ENCODE data around the gene KCNT2.

The KCNT2 gene

DNA sequence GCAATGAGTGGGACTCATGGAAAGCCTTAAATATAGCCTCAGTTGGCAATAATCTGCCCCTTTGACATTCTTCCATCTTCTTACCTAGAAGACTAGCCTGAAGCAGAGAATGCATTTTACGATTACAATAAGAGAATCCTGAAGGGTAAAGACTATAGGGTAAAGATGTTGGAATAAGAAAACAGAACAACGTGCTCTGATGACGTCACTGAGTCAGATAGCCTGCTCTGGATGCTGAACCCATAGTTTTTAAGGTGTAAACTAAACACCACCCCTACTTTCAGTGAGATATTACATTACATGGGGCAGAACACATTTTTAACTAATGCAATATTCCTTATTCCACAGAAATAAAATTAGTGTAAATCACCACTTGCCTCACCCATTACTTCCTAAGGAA lies 240.4 kb downstream of the KCNT2 start:
- Histone ChIP-seq H3K27me3 (replicated peaks; ENCODE audit: control insufficient read depth, insufficient read depth, low read length) (no peaks in the 10 kb centered on the region), H3K36me3 (ENCODE audit: control insufficient read depth, insufficient read depth, low read length) (no peaks in the 10 kb centered on the region), H3K4me3 (replicated peaks; ENCODE audit: low read depth, low read length) (no peak overlapping the region)
- no peak for TF ChIP-seq CTCF (IDR thresholded peaks at IDR 0.05; ENCODE audit: insufficient read depth, low read length, poor library complexity, severe bottlenecking)
- DNase-seq (ENCODE audit: extremely low read depth, insufficient read length), result no peak

GRCh38 chr1:196366817-196367495 lies 241.3 kb downstream of the KCNT2 start:
- TF ChIP-seq CTCF (IDR thresholded peaks at IDR 0.05; ENCODE audit: insufficient read depth, low read length, poor library complexity, severe bottlenecking), result no peak
- Histone ChIP-seq H3K27me3 (replicated peaks; ENCODE audit: control insufficient read depth, insufficient read depth, low read length) (no peaks in the 10 kb centered on the region), H3K36me3 (ENCODE audit: control insufficient read depth, insufficient read depth, low read length) (no peaks in the 10 kb centered on the region), H3K4me3 (replicated peaks; ENCODE audit: low read depth, low read length) (no peak overlapping the region)
- DNase-seq (ENCODE audit: extremely low read depth, insufficient read length), result no peak

- no peak for TF ChIP-seq CTCF (IDR thresholded peaks at IDR 0.05; ENCODE audit: insufficient read depth, low read length, poor library complexity, severe bottlenecking)
- DNase-seq (ENCODE audit: extremely low read depth, insufficient read length), result no peak
- H3K4me3 ChIP-seq (replicated peaks; ENCODE audit: low read depth, low read length), result no peak overlapping the region
- H3K27me3 ChIP-seq (replicated peaks; ENCODE audit: control insufficient read depth, insufficient read depth, low read length), result no peaks in the 10 kb centered on the region
- no peaks in the 10 kb centered on the region for H3K36me3 ChIP-seq (ENCODE audit: control insufficient read depth, insufficient read depth, low read length)
Measured at GRCh38 chr1:196361112-196361714, 247.0 kb downstream of the KCNT2 start.

DNA sequence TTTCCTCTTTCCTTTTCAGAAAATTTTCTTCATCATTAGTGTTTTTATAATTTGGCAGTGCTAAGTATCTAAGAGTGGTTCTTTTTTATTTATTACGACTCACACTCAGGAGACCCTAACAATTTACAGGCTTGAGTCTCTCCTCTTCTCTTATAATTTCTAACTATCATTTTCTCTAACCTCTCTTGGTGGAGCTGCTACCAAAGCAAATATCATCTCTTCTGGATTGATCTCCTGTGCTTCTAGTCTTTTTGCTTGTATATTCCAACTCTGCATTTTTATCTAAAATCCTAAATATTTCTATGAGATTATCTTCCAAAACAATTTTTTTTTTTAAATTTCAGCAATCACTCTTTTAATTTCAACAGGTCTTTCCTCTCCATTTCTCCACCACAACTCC lies 250.3 kb downstream of the KCNT2 start:
- H3K27me3 ChIP-seq (replicated peaks; ENCODE audit: control insufficient read depth, insufficient read depth, low read length), result no peaks in the 10 kb centered on the region
- no peak for TF ChIP-seq CTCF (IDR thresholded peaks at IDR 0.05; ENCODE audit: insufficient read depth, low read length, poor library complexity, severe bottlenecking)
- H3K36me3 ChIP-seq (ENCODE audit: control insufficient read depth, insufficient read depth, low read length), result no peaks in the 10 kb centered on the region
- no peak for DNase-seq (ENCODE audit: extremely low read depth, insufficient read length)
- H3K4me3 ChIP-seq (replicated peaks; ENCODE audit: low read depth, low read length), result no peak overlapping the region

- Histone ChIP-seq H3K36me3 (ENCODE audit: control insufficient read depth, insufficient read depth, low read length) (no peaks in the 10 kb centered on the region), H3K27me3 (replicated peaks; ENCODE audit: control insufficient read depth, insufficient read depth, low read length) (no peaks in the 10 kb centered on the region), H3K4me3 (replicated peaks; ENCODE audit: low read depth, low read length) (no peak overlapping the region)
- no peak for DNase-seq (ENCODE audit: extremely low read depth, insufficient read length)
- TF ChIP-seq CTCF (IDR thresholded peaks at IDR 0.05; ENCODE audit: insufficient read depth, low read length, poor library complexity, severe bottlenecking), result no peak
Measured at GRCh38 chr1:196355206-196355786, 252.9 kb downstream of the KCNT2 start.

Data from GM06990 (cell line).